ENCODE measurements around the gene CBFB. TPM values are rescaled to one million over a fixed set of nuclear protein-coding genes. Genes with fewer than 3 reads are reported as not detected.

The CBFB gene
- total and polyA plus RNA-seq, 2 of the 13 experiments (the other 11 are each of a cell fraction or from before 2014, with no cell fraction given), result 22.1 to 70.8 TPM

DNA sequence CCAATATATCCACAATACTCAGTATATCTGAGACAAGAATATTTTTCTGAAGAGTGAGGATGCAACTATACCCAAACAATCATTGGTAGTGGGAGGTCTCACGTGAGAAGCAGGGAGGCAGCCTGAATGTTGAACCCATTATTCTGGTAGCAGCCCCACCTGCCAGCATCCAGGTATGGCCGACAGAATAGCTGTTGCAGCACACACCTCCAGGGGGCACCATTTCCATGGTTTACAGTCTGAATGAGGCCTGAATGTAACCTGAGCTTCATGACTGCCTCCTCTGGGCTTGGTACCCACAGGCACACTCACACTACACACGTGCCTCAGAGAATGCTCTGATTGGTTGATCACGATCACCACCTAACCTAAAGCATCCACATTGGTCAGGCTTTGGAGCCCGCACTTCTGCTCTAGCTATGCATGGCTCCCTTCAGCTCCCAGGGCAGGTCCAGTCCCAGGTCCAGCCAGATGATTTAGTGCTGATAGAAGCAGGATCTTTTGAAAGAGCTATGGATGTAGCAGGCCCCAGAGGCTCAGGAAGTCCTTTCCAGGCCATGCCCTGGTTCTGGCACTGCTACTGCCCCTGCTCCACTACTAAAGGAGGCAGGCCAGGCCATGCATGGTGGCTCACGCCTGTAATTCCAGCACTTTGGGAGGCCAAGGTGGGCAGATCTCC, 11.0 kb upstream of the CBFB start (continued):
- TF ChIP-seq, protein P1, sequence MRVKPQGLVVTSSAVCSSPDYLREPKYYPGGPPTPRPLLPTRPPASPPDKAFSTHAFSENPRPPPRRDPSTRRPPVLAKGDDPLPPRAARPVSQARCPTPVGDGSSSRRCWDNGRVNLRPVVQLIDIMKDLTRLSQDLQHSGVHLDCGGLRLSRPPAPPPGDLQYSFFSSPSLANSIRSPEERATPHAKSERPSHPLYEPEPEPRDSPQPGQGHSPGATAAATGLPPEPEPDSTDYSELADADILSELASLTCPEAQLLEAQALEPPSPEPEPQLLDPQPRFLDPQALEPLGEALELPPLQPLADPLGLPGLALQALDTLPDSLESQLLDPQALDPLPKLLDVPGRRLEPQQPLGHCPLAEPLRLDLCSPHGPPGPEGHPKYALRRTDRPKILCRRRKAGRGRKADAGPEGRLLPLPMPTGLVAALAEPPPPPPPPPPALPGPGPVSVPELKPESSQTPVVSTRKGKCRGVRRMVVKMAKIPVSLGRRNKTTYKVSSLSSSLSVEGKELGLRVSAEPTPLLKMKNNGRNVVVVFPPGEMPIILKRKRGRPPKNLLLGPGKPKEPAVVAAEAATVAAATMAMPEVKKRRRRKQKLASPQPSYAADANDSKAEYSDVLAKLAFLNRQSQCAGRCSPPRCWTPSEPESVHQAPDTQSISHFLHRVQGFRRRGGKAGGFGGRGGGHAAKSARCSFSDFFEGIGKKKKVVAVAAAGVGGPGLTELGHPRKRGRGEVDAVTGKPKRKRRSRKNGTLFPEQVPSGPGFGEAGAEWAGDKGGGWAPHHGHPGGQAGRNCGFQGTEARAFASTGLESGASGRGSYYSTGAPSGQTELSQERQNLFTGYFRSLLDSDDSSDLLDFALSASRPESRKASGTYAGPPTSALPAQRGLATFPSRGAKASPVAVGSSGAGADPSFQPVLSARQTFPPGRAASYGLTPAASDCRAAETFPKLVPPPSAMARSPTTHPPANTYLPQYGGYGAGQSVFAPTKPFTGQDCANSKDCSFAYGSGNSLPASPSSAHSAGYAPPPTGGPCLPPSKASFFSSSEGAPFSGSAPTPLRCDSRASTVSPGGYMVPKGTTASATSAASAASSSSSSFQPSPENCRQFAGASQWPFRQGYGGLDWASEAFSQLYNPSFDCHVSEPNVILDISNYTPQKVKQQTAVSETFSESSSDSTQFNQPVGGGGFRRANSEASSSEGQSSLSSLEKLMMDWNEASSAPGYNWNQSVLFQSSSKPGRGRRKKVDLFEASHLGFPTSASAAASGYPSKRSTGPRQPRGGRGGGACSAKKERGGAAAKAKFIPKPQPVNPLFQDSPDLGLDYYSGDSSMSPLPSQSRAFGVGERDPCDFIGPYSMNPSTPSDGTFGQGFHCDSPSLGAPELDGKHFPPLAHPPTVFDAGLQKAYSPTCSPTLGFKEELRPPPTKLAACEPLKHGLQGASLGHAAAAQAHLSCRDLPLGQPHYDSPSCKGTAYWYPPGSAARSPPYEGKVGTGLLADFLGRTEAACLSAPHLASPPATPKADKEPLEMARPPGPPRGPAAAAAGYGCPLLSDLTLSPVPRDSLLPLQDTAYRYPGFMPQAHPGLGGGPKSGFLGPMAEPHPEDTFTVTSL (CRISPR knock-in tag; IDR thresholded peaks at IDR 0.05; ENCODE audit: borderline replicate concordance), result no peak
- no peak for TF ChIP-seq CREM (IDR thresholded peaks at IDR 0.05)
- TF ChIP-seq CREM (CRISPR knock-in tag; IDR thresholded peaks at IDR 0.05), result no peak
- TF ChIP-seq RFX3 (CRISPR knock-in tag; IDR thresholded peaks at IDR 0.05), result no peak
- TF ChIP-seq, protein P2, sequence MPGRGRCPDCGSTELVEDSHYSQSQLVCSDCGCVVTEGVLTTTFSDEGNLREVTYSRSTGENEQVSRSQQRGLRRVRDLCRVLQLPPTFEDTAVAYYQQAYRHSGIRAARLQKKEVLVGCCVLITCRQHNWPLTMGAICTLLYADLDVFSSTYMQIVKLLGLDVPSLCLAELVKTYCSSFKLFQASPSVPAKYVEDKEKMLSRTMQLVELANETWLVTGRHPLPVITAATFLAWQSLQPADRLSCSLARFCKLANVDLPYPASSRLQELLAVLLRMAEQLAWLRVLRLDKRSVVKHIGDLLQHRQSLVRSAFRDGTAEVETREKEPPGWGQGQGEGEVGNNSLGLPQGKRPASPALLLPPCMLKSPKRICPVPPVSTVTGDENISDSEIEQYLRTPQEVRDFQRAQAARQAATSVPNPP (CRISPR knock-in tag; IDR thresholded peaks at IDR 0.05), result no peak
- TF ChIP-seq, protein P3, sequence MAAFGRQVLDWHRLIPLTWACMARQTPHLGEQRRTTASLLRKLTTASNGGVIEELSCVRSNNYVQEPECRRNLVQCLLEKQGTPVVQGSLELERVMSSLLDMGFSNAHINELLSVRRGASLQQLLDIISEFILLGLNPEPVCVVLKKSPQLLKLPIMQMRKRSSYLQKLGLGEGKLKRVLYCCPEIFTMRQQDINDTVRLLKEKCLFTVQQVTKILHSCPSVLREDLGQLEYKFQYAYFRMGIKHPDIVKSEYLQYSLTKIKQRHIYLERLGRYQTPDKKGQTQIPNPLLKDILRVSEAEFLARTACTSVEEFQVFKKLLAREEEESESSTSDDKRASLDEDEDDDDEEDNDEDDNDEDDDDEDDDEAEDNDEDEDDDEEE (CRISPR knock-in tag; IDR thresholded peaks at IDR 0.05), result no peak
- TF ChIP-seq NR1H2 (CRISPR knock-in tag; IDR thresholded peaks at IDR 0.05; ENCODE audit: borderline replicate concordance, low read depth), result no peak
- TF ChIP-seq ZFP36 (IDR thresholded peaks at IDR 0.05; ENCODE audit: borderline replicate concordance, low read depth, low read length, partially characterized antibody), result no peak
- TF ChIP-seq HOXA3 (CRISPR knock-in tag; IDR thresholded peaks at IDR 0.05), result peak; percentile 79; the same call in 1 of the 2 replicates
- TF ChIP-seq, protein P4, sequence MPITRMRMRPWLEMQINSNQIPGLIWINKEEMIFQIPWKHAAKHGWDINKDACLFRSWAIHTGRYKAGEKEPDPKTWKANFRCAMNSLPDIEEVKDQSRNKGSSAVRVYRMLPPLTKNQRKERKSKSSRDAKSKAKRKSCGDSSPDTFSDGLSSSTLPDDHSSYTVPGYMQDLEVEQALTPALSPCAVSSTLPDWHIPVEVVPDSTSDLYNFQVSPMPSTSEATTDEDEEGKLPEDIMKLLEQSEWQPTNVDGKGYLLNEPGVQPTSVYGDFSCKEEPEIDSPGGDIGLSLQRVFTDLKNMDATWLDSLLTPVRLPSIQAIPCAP (CRISPR knock-in tag; IDR thresholded peaks at IDR 0.05; ENCODE audit: low read depth), result no peak
- TF ChIP-seq, protein P5, sequence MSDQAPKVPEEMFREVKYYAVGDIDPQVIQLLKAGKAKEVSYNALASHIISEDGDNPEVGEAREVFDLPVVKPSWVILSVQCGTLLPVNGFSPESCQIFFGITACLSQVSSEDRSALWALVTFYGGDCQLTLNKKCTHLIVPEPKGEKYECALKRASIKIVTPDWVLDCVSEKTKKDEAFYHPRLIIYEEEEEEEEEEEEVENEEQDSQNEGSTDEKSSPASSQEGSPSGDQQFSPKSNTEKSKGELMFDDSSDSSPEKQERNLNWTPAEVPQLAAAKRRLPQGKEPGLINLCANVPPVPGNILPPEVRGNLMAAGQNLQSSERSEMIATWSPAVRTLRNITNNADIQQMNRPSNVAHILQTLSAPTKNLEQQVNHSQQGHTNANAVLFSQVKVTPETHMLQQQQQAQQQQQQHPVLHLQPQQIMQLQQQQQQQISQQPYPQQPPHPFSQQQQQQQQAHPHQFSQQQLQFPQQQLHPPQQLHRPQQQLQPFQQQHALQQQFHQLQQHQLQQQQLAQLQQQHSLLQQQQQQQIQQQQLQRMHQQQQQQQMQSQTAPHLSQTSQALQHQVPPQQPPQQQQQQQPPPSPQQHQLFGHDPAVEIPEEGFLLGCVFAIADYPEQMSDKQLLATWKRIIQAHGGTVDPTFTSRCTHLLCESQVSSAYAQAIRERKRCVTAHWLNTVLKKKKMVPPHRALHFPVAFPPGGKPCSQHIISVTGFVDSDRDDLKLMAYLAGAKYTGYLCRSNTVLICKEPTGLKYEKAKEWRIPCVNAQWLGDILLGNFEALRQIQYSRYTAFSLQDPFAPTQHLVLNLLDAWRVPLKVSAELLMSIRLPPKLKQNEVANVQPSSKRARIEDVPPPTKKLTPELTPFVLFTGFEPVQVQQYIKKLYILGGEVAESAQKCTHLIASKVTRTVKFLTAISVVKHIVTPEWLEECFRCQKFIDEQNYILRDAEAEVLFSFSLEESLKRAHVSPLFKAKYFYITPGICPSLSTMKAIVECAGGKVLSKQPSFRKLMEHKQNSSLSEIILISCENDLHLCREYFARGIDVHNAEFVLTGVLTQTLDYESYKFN (CRISPR knock-in tag; conservative IDR thresholded peaks at IDR 0.05), result no peak
- no peak for TF ChIP-seq ZNF264 (CRISPR knock-in tag; IDR thresholded peaks at IDR 0.05)
- peak; percentile 57 for TF ChIP-seq ZNF629 (CRISPR knock-in tag; conservative IDR thresholded peaks at IDR 0.05)
- TF ChIP-seq CHD4 (IDR thresholded peaks at IDR 0.05; ENCODE audit: borderline replicate concordance, low read length), result no peak
- no peak for TF ChIP-seq ZNF451 (CRISPR knock-in tag; IDR thresholded peaks at IDR 0.05)
- TF ChIP-seq GATA4 (IDR thresholded peaks at IDR 0.05; ENCODE audit: borderline replicate concordance, low read depth), result no peak
- 0 out of 2 replicates have a peak, but pooled peaks have one; percentile 22 for TF ChIP-seq ZNF143 (CRISPR knock-in tag; IDR thresholded peaks at IDR 0.05)
